OCI-LY3 (cell line): Measurements from ENCODE around the gene NUDT17.

Experiments
- EZH2phosphoT487 ChIP-seq: fragments of 200-600 bp; shearing (Covaris generic); IDR thresholded peaks from 2 replicates; pipeline ENCODE4 v1.6.1; 2018; ENCODE audit warnings: antibody characterized with exemption, mixed run types, low read depth
- TF ChIP-seq, protein P1 (sequence below): fragments of 200-600, 300-600 bp; sonication (generic); IDR thresholded peaks from 2 replicates; pipeline ENCODE4 v1.5.1; 2014; ENCODE audit warnings: antibody characterized with exemption, low read length, low read depth

DNA sequence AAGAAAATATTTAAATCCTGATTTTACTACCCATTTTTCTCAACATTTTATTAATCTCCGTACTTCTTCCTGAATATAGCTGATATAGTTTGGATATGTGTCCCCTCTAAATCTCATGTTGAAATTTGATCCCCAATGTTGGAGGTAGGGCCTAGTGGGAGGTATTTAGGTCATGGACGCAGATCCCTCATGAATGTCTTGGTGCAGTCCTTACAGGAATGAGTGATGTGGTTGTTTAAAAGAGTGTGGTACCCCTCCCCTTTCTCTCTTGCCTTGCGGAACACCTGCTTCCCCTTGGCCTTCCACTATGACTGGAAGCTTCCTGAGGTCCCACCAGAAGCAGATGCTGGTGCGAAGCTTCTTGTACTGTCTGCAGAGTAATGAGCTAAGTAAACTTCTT lies 39.0 kb upstream of the NUDT17 start:
- TF ChIP-seq, protein P1, sequence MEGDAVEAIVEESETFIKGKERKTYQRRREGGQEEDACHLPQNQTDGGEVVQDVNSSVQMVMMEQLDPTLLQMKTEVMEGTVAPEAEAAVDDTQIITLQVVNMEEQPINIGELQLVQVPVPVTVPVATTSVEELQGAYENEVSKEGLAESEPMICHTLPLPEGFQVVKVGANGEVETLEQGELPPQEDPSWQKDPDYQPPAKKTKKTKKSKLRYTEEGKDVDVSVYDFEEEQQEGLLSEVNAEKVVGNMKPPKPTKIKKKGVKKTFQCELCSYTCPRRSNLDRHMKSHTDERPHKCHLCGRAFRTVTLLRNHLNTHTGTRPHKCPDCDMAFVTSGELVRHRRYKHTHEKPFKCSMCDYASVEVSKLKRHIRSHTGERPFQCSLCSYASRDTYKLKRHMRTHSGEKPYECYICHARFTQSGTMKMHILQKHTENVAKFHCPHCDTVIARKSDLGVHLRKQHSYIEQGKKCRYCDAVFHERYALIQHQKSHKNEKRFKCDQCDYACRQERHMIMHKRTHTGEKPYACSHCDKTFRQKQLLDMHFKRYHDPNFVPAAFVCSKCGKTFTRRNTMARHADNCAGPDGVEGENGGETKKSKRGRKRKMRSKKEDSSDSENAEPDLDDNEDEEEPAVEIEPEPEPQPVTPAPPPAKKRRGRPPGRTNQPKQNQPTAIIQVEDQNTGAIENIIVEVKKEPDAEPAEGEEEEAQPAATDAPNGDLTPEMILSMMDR = no peak
- TF ChIP-seq EZH2phosphoT487 = no peak
